WTC11 (cell line): ENCODE measurements around the gene NELL2.

ENCODE experiments used
- NR3C1 ChIP-seq: sonication (generic); formaldehyde crosslinking; conservative IDR thresholded peaks from 2 replicates; pipeline ENCODE4 v1.8.1; 2023; ENCODE audit warnings: low read depth, mild to moderate bottlenecking, missing genetic modification reagents
- ZNF232 ChIP-seq: sonication (generic); formaldehyde crosslinking; IDR thresholded peaks from 2 replicates; pipeline ENCODE4 v1.8.0; 2022; ENCODE audit warnings: mild to moderate bottlenecking, missing genetic modification reagents
- TF ChIP-seq, protein P1 (sequence below): sonication (generic); formaldehyde crosslinking; conservative IDR thresholded peaks from 2 replicates; pipeline ENCODE4 v1.8.1; 2022; ENCODE audit warnings: mild to moderate bottlenecking, missing genetic modification reagents
- TF ChIP-seq, protein P2 (sequence below): sonication (generic); formaldehyde crosslinking; IDR thresholded peaks from 2 replicates; pipeline ENCODE4 v1.8.0; 2022; ENCODE audit warnings: missing genetic modification reagents

GRCh38 chr12:44873898-44874297 lies 2.2 kb downstream of the NELL2 start:
- TF ChIP-seq, protein P1, sequence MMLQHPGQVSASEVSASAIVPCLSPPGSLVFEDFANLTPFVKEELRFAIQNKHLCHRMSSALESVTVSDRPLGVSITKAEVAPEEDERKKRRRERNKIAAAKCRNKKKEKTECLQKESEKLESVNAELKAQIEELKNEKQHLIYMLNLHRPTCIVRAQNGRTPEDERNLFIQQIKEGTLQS (CRISPR knock-in tag): no peak
- TF ChIP-seq, protein P2, sequence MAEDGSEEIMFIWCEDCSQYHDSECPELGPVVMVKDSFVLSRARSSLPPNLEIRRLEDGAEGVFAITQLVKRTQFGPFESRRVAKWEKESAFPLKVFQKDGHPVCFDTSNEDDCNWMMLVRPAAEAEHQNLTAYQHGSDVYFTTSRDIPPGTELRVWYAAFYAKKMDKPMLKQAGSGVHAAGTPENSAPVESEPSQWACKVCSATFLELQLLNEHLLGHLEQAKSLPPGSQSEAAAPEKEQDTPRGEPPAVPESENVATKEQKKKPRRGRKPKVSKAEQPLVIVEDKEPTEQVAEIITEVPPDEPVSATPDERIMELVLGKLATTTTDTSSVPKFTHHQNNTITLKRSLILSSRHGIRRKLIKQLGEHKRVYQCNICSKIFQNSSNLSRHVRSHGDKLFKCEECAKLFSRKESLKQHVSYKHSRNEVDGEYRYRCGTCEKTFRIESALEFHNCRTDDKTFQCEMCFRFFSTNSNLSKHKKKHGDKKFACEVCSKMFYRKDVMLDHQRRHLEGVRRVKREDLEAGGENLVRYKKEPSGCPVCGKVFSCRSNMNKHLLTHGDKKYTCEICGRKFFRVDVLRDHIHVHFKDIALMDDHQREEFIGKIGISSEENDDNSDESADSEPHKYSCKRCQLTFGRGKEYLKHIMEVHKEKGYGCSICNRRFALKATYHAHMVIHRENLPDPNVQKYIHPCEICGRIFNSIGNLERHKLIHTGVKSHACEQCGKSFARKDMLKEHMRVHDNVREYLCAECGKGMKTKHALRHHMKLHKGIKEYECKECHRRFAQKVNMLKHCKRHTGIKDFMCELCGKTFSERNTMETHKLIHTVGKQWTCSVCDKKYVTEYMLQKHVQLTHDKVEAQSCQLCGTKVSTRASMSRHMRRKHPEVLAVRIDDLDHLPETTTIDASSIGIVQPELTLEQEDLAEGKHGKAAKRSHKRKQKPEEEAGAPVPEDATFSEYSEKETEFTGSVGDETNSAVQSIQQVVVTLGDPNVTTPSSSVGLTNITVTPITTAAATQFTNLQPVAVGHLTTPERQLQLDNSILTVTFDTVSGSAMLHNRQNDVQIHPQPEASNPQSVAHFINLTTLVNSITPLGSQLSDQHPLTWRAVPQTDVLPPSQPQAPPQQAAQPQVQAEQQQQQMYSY: no peak
- TF ChIP-seq NR3C1 (CRISPR knock-in tag): no peak
- TF ChIP-seq ZNF232 (CRISPR knock-in tag): no peak
